ENCODE results near the gene ANKH.

The ANKH gene

GRCh38 chr5:14710313-14710994 lies 161.1 kb downstream of the ANKH start:
- no peak for DNase-seq

- no peak for DNase-seq
Measured at GRCh38 chr5:14708551-14708950, 163.0 kb downstream of the ANKH start.

- DNase-seq: no peak
Measured at GRCh38 chr5:14707811-14708390, 163.7 kb downstream of the ANKH start.

GRCh38 chr5:14706615-14707021 lies 165.0 kb downstream of the ANKH start:
- DNase-seq: peak; percentile 43 to 51

- DNase-seq: no peak
Measured at GRCh38 chr5:14705556-14705955, 166.0 kb downstream of the ANKH start.

GRCh38 chr5:14702238-14702839 lies 169.2 kb downstream of the ANKH start:
- DNase-seq: no peak

GRCh38 chr5:14701556-14701955 lies 170.0 kb downstream of the ANKH start:
- no peak for DNase-seq

GRCh38 chr5:14700478-14701436 lies 170.8 kb downstream of the ANKH start:
- peak; percentile 73 to 75 for DNase-seq

- no peak for DNase-seq
Measured at GRCh38 chr5:14699807-14700400, 171.7 kb downstream of the ANKH start.

- DNase-seq: no peak
Measured at GRCh38 chr5:14699159-14699558, 172.4 kb downstream of the ANKH start.

- no peak for DNase-seq
Measured at GRCh38 chr5:14698495-14698894, 173.1 kb downstream of the ANKH start.

- DNase-seq: no peak
Measured at GRCh38 chr5:14696851-14697250, 174.7 kb downstream of the ANKH start.

GRCh38 chr5:14696057-14696456 lies 175.5 kb downstream of the ANKH start:
- DNase-seq: no peak

- no peak for DNase-seq
Measured at GRCh38 chr5:14695152-14695551, 176.4 kb downstream of the ANKH start.

GRCh38 chr5:14693070-14693469 lies 178.5 kb downstream of the ANKH start:
- DNase-seq: no peak

GRCh38 chr5:14687023-14687665 lies 184.4 kb downstream of the ANKH start:
- DNase-seq: no peak

GRCh38 chr5:14686517-14686916 lies 185.1 kb downstream of the ANKH start:
- DNase-seq: no peak

- peak; percentile 73 to 74 for DNase-seq
Measured at GRCh38 chr5:14685757-14686156, 185.8 kb downstream of the ANKH start.

- DNase-seq: no peak
Measured at GRCh38 chr5:14684757-14685156, 186.8 kb downstream of the ANKH start.

GRCh38 chr5:14683906-14684455 lies 187.6 kb downstream of the ANKH start:
- no peak for DNase-seq

- DNase-seq: no peak
Measured at GRCh38 chr5:14681236-14681752, 190.3 kb downstream of the ANKH start.

GRCh38 chr5:14679595-14679994 lies 192.0 kb downstream of the ANKH start:
- DNase-seq: no peak

All from Kasumi-1 (cell line).